GM12865 (cell line): ENCODE measurements around the gene GPRC5B.

Experiments used
- DNase-seq: peaks from one replicate; pipeline ENCODE4 v3.0.0; 2010; ENCODE audit warnings: low read depth
- H3K4me3 ChIP-seq: 2 replicates; pipeline ENCODE4 v1.5.1; 2011; ENCODE audit warnings: mild to moderate bottlenecking, low read depth, low read length, control low read depth
- CTCF ChIP-seq: IDR thresholded peaks from 2 replicates; pipeline ENCODE4 v1.5.1; 2011; ENCODE audit warnings: low read length, control low read depth, low read depth, inconsistent platforms; ENCODE audit not compliant: insufficient read depth; ENCODE audit errors: missing control alignments

GPRC5B gene

DNA sequence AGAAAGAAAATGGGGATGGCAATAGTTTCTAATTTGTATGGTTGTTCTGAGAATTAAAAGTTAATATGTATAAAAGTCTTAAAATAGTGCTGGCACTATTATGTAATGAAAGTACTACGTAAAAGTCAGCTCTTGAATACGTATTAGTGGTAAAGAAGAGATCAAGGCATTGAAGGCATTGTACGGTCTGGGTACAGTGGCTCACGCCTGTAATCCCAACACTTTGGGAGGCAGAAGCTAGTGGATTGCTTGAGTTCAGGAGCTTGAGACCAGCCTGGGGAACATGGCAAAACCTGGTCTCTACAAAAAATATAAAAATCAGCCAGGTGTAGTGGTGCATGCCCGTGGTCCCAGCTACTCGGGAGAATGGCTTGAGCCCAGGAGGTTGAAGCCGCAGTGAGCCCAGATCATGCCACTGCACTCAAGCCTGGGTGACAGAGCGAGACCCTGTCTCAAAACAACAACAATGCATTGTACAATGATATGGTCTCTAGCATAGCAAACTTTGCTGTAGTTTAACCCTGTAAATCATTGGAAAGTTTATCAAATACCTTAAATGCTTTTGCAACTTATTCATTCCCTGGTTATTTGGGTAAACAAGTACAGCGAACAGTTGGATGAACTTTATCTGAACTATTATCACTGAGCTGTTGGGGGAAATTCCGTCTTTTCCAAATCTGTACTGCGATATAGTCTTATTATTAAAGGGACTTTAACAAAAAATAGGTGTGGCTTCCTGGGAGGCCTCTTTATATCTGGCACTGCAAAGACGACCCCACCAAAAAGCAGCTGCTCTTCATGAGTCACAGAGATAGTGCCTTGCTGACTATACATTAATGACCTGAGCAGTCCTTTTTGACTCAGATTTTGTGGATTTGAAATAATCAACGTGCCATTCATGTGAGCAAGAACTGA lies 73.6 kb downstream of the GPRC5B start:
- H3K4me3 ChIP-seq = no peak overlapping the region
- DNase-seq = no peak
- no peak for TF ChIP-seq CTCF

DNA sequence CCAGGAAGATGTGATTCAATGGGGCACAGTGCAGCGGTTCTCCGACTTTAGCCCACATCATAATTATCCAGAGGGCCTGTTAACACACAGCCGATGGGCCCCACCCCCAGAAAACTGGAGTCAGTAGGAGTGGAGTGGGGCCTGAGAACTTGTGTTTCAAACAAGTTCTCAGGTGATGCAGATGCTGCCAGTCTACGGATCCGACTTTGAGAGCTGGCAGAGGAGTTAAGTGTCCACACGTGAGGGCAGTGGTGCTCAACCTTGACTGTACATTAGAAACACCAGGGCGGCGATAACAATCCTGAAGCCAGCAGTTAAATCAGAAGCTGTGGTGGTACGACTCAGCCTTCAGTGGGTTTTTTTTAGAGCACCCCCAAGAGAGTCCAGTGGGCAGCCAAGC lies 75.0 kb downstream of the GPRC5B start:
- no peak overlapping the region for H3K4me3 ChIP-seq
- TF ChIP-seq CTCF = no peak
- DNase-seq = no peak

DNA sequence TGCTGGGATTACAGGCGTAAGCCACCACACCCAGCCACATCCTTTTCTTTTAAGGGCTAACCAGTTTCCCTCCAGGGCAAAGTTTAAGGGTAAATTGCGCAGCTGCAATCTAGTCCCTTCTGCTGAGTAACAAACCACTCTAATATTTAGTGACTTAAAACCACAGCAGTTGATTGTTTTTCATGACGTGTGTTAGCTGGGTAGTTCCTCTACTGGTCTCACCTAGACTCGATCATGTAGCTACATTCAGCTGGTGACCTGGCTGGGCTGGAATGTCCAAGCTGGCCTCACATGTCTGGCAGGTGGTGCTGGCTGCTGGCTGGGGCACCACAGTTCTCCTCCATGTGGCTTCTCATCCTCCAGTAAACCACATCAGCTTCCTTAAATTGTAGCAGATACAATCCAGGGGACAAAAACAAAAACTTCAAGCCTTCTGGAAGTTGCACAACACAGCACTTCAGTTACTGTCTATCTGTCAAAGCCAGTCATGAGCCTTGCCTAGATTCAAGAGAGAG lies 75.5 kb downstream of the GPRC5B start:
- H3K4me3 ChIP-seq = no peak overlapping the region
- DNase-seq = no peak
- TF ChIP-seq CTCF = no peak

- TF ChIP-seq CTCF = no peak
- DNase-seq = peak; percentile 54
- no peak overlapping the region for H3K4me3 ChIP-seq
Observed at GRCh38 chr16:19808061-19808641, 76.5 kb downstream of the GPRC5B start.
